Suppressor macrophage treated with lipopolysaccharide for 4 hours (primary cell): ENCODE measurements around the gene HACE1.
"Not testable (repeated sequence)": the region's sequence is repeated elsewhere in the genome, so short reads cannot be mapped to it uniquely, and the experiment has no call there.

Experiments used
- DNase-seq: peaks from one replicate; pipeline ENCODE4 v3.0.0-alpha.2; 2020

HACE1 gene

GRCh38 chr6:104859225-104860146 lies at the start of gene HACE1:
Gene HACE1 (minus strand): TSS chr6:104859919. CDS start chr6:104859642, 277 bp downstream.
- peak; percentile 93 for DNase-seq

- no peak for DNase-seq
Observed at GRCh38 chr6:104908888-104909525, 49.3 kb upstream of the HACE1 start.

GRCh38 chr6:104908031-104908887 lies 48.5 kb upstream of the HACE1 start:
- no peak for DNase-seq

- DNase-seq: not testable (repeated sequence)
Observed at GRCh38 chr6:104898893-104899292, 39.2 kb upstream of the HACE1 start.

GRCh38 chr6:104896914-104897313 lies 37.2 kb upstream of the HACE1 start:
- DNase-seq: peak; percentile 0

- DNase-seq: no peak
Observed at GRCh38 chr6:104888066-104888465, 28.3 kb upstream of the HACE1 start.

GRCh38 chr6:104887350-104887749 lies 27.6 kb upstream of the HACE1 start:
- DNase-seq: no peak

- no peak for DNase-seq
Observed at GRCh38 chr6:104885518-104886043, 25.9 kb upstream of the HACE1 start.

- DNase-seq: no peak
Observed at GRCh38 chr6:104884867-104885517, 25.3 kb upstream of the HACE1 start.

- DNase-seq: no peak
Observed at GRCh38 chr6:104881964-104882668, 22.4 kb upstream of the HACE1 start.

GRCh38 chr6:104862456-104862855 lies 2.7 kb upstream of the HACE1 start:
- no peak for DNase-seq

- DNase-seq: no peak
Observed at GRCh38 chr6:104860221-104860620, 502 bp upstream of the HACE1 start.

GRCh38 chr6:104858642-104859041 lies 1.1 kb downstream of the HACE1 start:
- no peak for DNase-seq

- DNase-seq: no peak
Observed at GRCh38 chr6:104855507-104855906, 4.2 kb downstream of the HACE1 start.

- DNase-seq: not testable (repeated sequence)
Observed at GRCh38 chr6:104847721-104848120, 12.0 kb downstream of the HACE1 start.

- no peak for DNase-seq
Observed at GRCh38 chr6:104843229-104843628, 16.5 kb downstream of the HACE1 start.

- no peak for DNase-seq
Observed at GRCh38 chr6:104837158-104837557, 22.6 kb downstream of the HACE1 start.

- DNase-seq: not testable (repeated sequence)
Observed at GRCh38 chr6:104836479-104837020, 23.2 kb downstream of the HACE1 start.

- DNase-seq: no peak
Observed at GRCh38 chr6:104835782-104836181, 23.9 kb downstream of the HACE1 start.

GRCh38 chr6:104829183-104829958 lies 30.3 kb downstream of the HACE1 start:
- DNase-seq: no peak

- DNase-seq: no peak
Observed at GRCh38 chr6:104828478-104828877, 31.2 kb downstream of the HACE1 start.
